ENCODE data around the gene GPX8. TPM values are rescaled to one million over a fixed set of nuclear protein-coding genes. Genes with fewer than 3 reads are reported as not detected.

Gene GPX8
- total and polyA plus RNA-seq, 10 of the 15 experiments (the other 5 are each of a cell fraction or from before 2014, with no cell fraction given), result 0.11 TPM; not detected in 9

DNA sequence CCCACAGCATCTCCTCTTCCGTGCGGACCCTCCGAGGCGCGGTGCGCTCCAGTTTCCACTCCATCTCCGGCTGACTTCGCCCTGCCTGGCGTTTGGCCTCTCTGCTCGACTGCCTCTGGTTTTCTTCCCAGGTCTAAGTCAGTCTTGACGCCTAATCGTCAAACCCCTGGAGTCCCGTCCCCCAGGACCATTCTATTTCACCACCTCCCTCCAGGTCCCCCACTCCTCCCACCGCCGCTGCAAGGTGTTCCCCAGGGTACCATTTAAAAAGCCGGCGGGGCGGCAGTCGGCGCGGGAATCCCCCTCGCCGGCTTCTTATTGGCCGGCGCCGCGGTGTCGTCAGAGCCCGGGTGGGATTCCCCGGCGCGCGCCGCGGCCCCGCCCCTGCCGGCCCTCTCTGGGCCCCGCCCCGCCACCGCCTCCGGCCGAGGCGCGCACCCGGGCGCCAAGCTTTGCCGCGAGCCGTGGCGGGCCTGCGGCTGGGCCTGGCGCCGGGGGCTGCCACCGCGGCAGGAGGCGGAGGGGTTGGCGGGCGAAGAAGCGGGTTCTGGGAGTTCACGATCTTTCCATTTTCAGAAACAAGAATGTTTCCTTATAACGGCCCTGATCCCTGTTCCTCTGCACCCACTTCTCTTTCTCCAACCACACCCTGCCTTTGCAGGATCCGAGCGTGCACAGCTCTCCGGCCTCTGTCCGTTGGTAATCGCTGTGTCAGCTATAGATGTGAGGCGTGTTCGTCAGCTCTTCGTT is 13.1 kb downstream of the GPX8 start, which contains the start of gene CDC20B:
Gene CDC20B (minus strand): TSS at position 241 of the 750 bp plus-strand sequence. CDS start 177 bp downstream, at position 64.
- no peak for FAIRE-seq
- TF ChIP-seq, protein P1, sequence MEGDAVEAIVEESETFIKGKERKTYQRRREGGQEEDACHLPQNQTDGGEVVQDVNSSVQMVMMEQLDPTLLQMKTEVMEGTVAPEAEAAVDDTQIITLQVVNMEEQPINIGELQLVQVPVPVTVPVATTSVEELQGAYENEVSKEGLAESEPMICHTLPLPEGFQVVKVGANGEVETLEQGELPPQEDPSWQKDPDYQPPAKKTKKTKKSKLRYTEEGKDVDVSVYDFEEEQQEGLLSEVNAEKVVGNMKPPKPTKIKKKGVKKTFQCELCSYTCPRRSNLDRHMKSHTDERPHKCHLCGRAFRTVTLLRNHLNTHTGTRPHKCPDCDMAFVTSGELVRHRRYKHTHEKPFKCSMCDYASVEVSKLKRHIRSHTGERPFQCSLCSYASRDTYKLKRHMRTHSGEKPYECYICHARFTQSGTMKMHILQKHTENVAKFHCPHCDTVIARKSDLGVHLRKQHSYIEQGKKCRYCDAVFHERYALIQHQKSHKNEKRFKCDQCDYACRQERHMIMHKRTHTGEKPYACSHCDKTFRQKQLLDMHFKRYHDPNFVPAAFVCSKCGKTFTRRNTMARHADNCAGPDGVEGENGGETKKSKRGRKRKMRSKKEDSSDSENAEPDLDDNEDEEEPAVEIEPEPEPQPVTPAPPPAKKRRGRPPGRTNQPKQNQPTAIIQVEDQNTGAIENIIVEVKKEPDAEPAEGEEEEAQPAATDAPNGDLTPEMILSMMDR (IDR thresholded peaks at IDR 0.05 in 2 of 3, conservative IDR thresholded peaks at IDR 0.05 in 1 of 3; ENCODE audit: control insufficient read depth in 2 of 3, extremely low read depth in 1 of 3, insufficient read depth in 1 of 3, low read depth in 3 of 3, low read length in 3 of 3), result no peak
- TF ChIP-seq, protein P2, sequence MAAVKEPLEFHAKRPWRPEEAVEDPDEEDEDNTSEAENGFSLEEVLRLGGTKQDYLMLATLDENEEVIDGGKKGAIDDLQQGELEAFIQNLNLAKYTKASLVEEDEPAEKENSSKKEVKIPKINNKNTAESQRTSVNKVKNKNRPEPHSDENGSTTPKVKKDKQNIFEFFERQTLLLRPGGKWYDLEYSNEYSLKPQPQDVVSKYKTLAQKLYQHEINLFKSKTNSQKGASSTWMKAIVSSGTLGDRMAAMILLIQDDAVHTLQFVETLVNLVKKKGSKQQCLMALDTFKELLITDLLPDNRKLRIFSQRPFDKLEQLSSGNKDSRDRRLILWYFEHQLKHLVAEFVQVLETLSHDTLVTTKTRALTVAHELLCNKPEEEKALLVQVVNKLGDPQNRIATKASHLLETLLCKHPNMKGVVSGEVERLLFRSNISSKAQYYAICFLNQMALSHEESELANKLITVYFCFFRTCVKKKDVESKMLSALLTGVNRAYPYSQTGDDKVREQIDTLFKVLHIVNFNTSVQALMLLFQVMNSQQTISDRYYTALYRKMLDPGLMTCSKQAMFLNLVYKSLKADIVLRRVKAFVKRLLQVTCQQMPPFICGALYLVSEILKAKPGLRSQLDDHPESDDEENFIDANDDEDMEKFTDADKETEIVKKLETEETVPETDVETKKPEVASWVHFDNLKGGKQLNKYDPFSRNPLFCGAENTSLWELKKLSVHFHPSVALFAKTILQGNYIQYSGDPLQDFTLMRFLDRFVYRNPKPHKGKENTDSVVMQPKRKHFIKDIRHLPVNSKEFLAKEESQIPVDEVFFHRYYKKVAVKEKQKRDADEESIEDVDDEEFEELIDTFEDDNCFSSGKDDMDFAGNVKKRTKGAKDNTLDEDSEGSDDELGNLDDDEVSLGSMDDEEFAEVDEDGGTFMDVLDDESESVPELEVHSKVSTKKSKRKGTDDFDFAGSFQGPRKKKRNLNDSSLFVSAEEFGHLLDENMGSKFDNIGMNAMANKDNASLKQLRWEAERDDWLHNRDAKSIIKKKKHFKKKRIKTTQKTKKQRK (IDR thresholded peaks at IDR 0.05; ENCODE audit: low read depth, low read length), result no peak
- TF ChIP-seq, protein P3, sequence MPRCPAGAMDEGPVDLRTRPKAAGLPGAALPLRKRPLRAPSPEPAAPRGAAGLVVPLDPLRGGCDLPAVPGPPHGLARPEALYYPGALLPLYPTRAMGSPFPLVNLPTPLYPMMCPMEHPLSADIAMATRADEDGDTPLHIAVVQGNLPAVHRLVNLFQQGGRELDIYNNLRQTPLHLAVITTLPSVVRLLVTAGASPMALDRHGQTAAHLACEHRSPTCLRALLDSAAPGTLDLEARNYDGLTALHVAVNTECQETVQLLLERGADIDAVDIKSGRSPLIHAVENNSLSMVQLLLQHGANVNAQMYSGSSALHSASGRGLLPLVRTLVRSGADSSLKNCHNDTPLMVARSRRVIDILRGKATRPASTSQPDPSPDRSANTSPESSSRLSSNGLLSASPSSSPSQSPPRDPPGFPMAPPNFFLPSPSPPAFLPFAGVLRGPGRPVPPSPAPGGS (IDR thresholded peaks at IDR 0.05; ENCODE audit: borderline replicate concordance, insufficient read depth, low read depth, low read length, poor library complexity, severe bottlenecking), result no peak
- TF ChIP-seq, protein P4, sequence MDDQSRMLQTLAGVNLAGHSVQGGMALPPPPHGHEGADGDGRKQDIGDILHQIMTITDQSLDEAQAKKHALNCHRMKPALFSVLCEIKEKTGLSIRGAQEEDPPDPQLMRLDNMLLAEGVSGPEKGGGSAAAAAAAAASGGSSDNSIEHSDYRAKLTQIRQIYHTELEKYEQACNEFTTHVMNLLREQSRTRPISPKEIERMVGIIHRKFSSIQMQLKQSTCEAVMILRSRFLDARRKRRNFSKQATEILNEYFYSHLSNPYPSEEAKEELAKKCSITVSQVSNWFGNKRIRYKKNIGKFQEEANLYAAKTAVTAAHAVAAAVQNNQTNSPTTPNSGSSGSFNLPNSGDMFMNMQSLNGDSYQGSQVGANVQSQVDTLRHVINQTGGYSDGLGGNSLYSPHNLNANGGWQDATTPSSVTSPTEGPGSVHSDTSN (IDR thresholded peaks at IDR 0.05; ENCODE audit: insufficient replicate concordance, low read depth, low read length), result no peak
- TF ChIP-seq ZNF274 (IDR thresholded peaks at IDR 0.05; ENCODE audit: insufficient read depth, insufficient read length) (no peak), HDAC6 (IDR thresholded peaks at IDR 0.05; ENCODE audit: unreplicated experiment) (no peak), KLF5 (IDR thresholded peaks at IDR 0.05; ENCODE audit: partially characterized antibody) (no peak), NFYA (IDR thresholded peaks at IDR 0.05; ENCODE audit: borderline replicate concordance, low read depth, low read length) (no peak), RB1 (IDR thresholded peaks at IDR 0.05; ENCODE audit: borderline replicate concordance) (0 out of 2 replicates have a peak, but pooled peaks have one; percentile 23), MXI1 (IDR thresholded peaks at IDR 0.05; ENCODE audit: low read depth, low read length) (peak; percentile 59; the same call in 1 of the 2 replicates), CREM (IDR thresholded peaks at IDR 0.05; ENCODE audit: low read depth) (no peak), CHD2 (IDR thresholded peaks at IDR 0.05; ENCODE audit: borderline replicate concordance, low read depth, low read length) (0 out of 2 replicates have a peak, but pooled peaks have one; percentile 20), CBFB (IDR thresholded peaks at IDR 0.05; ENCODE audit: low read depth) (no peak)

More for the DNA sequence above, 13.1 kb downstream of the GPX8 start, which contains the start of gene CDC20B:
- DNase-seq (ENCODE audit: low read depth, low spot score) (no peak), ATAC-seq (peak; percentile 95)
- H3K79me2 ChIP-seq (ENCODE audit: control insufficient read depth, insufficient read depth, low read length), result no peaks in the 10 kb centered on the region
- WGBS (ENCODE audit: insufficient coverage, insufficient replicate concordance, low lambda C conversion rate, missing lambda C conversion rate), result 3% methylated on average over 45 of the region's 69 CpGs
- no peaks in the 10 kb centered on the region for H3K36me3 ChIP-seq (ENCODE audit: control insufficient read depth in 2 of 2, insufficient read depth in 2 of 2, low read length in 1 of 2)
- H3K9ac ChIP-seq (ENCODE audit: control insufficient read depth, insufficient read depth, low read length), result no peak within 1 kb of the TSS
- in situ Hi-C loops (cut with MboI), result loop anchor here (5.0 to 10.0 kb wide), 2 partner anchors 514 to 1022 kb away; no protein-coding TSS in a partner anchor
- H3K4me1 ChIP-seq (ENCODE audit: control insufficient read depth, insufficient read depth, low read length), result peaks cover 9% of the 10 kb centered on the region
- peak within 1 kb of the TSS; percentile 69 for H3K4me3 ChIP-seq
- H2AFZ ChIP-seq (ENCODE audit: control insufficient read depth, low read depth, low read length), result peak within 1 kb of the TSS; percentile 72
- H3K4me2 ChIP-seq (ENCODE audit: control insufficient read depth, insufficient read depth), result peak within 1 kb of the TSS; percentile 99
- intact Hi-C loops (cut with micrococcal nuclease; ENCODE audit: unreplicated experiment), result loop anchor here (2.0 to 10.0 kb wide), 5 partner anchors 84 to 1092 kb away; partner anchors contain the start of genes DHX29 and MTREX
- peaks cover 3 to 22% of the 10 kb centered on the region in 2 experiments; a peak in 3 of 4 replicates for H3K27me3 ChIP-seq (replicated peaks in 1 of 2; ENCODE audit: control insufficient read depth in 2 of 2, insufficient read depth in 2 of 2, low read length in 1 of 2)
- ChIA-PET CTCF (interaction anchor here (1.0 to 3.1 kb wide), 8 partner anchors 9 to 1027 kb away, joined by 3 to 23 read pairs (median 4); partner anchors contain the start of gene GPX8), POLR2A (interaction anchor here (0.7 kb wide), 1 partner anchor 21 kb away, joined by 6 read pairs; no protein-coding TSS in a partner anchor), SMC1A (ENCODE audit: uncharacterized antibody, unreplicated experiment) (interaction anchor here (1.1 kb wide), 2 partner anchors 11 to 60 kb away, joined by 3 to 5 read pairs; partner anchors contain the start of gene CCNO), RAD21 (ENCODE audit: unreplicated experiment) (interaction anchor here (1.2 kb wide), 1 partner anchor 519 kb away, joined by 9 read pairs; no protein-coding TSS in a partner anchor)
- BruUV-seq (replicated peaks), result no TSS peak
- no peaks in the 10 kb centered on the region; the same call in 2 of the 3 replicates for H3K9me3 ChIP-seq (replicated peaks; ENCODE audit: control insufficient read depth, insufficient read depth, low read length)
- no peaks in the 10 kb centered on the region for H4K20me1 ChIP-seq (ENCODE audit: control insufficient read depth, insufficient read depth)
- H3K27ac ChIP-seq (ENCODE audit: control insufficient read depth, insufficient read depth), result no peak within 1 kb of the TSS

Measured in GM12878 (cell line).